Endothelial cell of umbilical vein (primary cell): ENCODE data around the gene GFOD1. TPM values are rescaled to one million over a fixed set of nuclear protein-coding genes. Genes with fewer than 3 reads are reported as not detected.

Experiments
- BruUV-seq: library from RNA; stranded (reverse); fragments of 400-500 nt; replicated peaks from 2 replicates; lab custom pipeline; 2021; lab: Mats Ljungman, UMichigan
- CTCF ChIA-PET: fragments of 300-600, 350-600 bp; sonication (Branson Sonifier 250); formaldehyde crosslinking; loops from one replicate; lab custom pipeline; 2021; ENCODE audit warnings: antibody characterized with exemption, inconsistent platforms; lab: Charles Lee
- POLR2A ChIA-PET: fragments of 300-600, 350-600 bp; sonication (Branson Sonifier 250); formaldehyde crosslinking; loops from one replicate; lab custom pipeline; 2021; ENCODE audit warnings: antibody characterized with exemption, inconsistent platforms; lab: Charles Lee
- DNase-seq: peaks from one replicate; pipeline ENCODE4 v3.0.0-alpha.2; 2011; ENCODE audit warnings: low read depth, low spot score
- FAIRE-seq: peaks from 2 replicates; lab custom pipeline; 2011; peaks lifted over from hg19 to GRCh38; lab: Jason Lieb, UNC
- H2AFZ ChIP-seq: 2 replicates; pipeline ENCODE4 v1.6.0; 2012; ENCODE audit warnings: low read depth, low read length, control low read depth, inconsistent platforms
- H3K27ac ChIP-seq: 2 replicates; pipeline ENCODE4 v1.5.1; 2011; ENCODE audit warnings: low read depth, mild to moderate bottlenecking, control low read depth, low read length, moderate library complexity; ENCODE audit not compliant: insufficient read depth
- H3K27me3 ChIP-seq, 2 experiments: 2 replicates each; pipeline versions ENCODE4 v1.6.0 to v1.6.1; 2011; ENCODE audit warnings: low read length in 2 of 2, mixed read lengths in 1 of 2; ENCODE audit not compliant: control insufficient read depth in 2 of 2, insufficient read depth in 2 of 2
- H3K36me3 ChIP-seq, 2 experiments: 2 replicates in 1 of 2; 3 replicates in 1 of 2; pipeline ENCODE4 v1.5.1; 2011; ENCODE audit warnings: low read length in 2 of 2, mild to moderate bottlenecking in 1 of 2, moderate library complexity in 1 of 2; ENCODE audit not compliant: control insufficient read depth in 2 of 2, insufficient read depth in 2 of 2; ENCODE audit errors: extremely low read depth in 1 of 2
- H3K4me1 ChIP-seq: 3 replicates; pipeline ENCODE4 v1.5.1; 2011; ENCODE audit warnings: mild to moderate bottlenecking, low read length; ENCODE audit not compliant: control insufficient read depth, insufficient read depth; ENCODE audit errors: extremely low read depth
- H3K4me2 ChIP-seq: 2 replicates; pipeline ENCODE4 v1.6.1; 2011; ENCODE audit warnings: low read length, control low read depth, mixed read lengths; ENCODE audit not compliant: insufficient read depth
- H3K4me3 ChIP-seq, 3 experiments: fragments of 200-600 bp in 1 of 3; sonication (generic), shearing (Covaris generic) in 1 of 3; replicated peaks in 1 of 3; 2 replicates each; pipeline ENCODE4 v1.5.1; 2011 to 2016; ENCODE audit warnings: control low read depth in 3 of 3, low read length in 3 of 3, mild to moderate bottlenecking in 2 of 3, inconsistent platforms in 1 of 3, low read depth in 1 of 3, moderate library complexity in 1 of 3; ENCODE audit not compliant: insufficient read depth in 1 of 3
- H3K79me2 ChIP-seq: 2 replicates; pipeline ENCODE4 v1.6.0; 2012; ENCODE audit warnings: low read length, inconsistent platforms; ENCODE audit not compliant: control insufficient read depth, insufficient read depth
- H3K9ac ChIP-seq: replicated peaks from 2 replicates; pipeline ENCODE3; 2011; ENCODE audit warnings: low read length, control low read depth; ENCODE audit not compliant: insufficient read depth; ENCODE audit errors: extremely low read depth
- H3K9me1 ChIP-seq: replicated peaks from 3 replicates; pipeline ENCODE4 v1.6.0; 2011; ENCODE audit warnings: mild to moderate bottlenecking, low read length; ENCODE audit not compliant: control insufficient read depth, insufficient read depth; ENCODE audit errors: extremely low read depth
- H3K9me3 ChIP-seq: replicated peaks from 2 replicates; pipeline ENCODE4 v1.5.1; 2012; ENCODE audit warnings: low read length, inconsistent platforms; ENCODE audit not compliant: control insufficient read depth, insufficient read depth
- H4K20me1 ChIP-seq: replicated peaks from 2 replicates; pipeline ENCODE3; 2011; ENCODE audit warnings: mild to moderate bottlenecking, low read length; ENCODE audit not compliant: control insufficient read depth, insufficient read depth; ENCODE audit errors: extremely low read depth
- EZH2 ChIP-seq: IDR thresholded peaks from 2 replicates; pipeline ENCODE4 v1.6.1; 2012; ENCODE audit warnings: borderline replicate concordance, low read depth, mild to moderate bottlenecking, moderate library complexity, low read length, inconsistent platforms; ENCODE audit not compliant: severe bottlenecking
- FOS ChIP-seq: IDR thresholded peaks from 2 replicates; pipeline ENCODE4 v1.6.1; 2011; ENCODE audit warnings: mild to moderate bottlenecking, low read length, moderate library complexity, borderline replicate concordance; ENCODE audit not compliant: insufficient read depth
- GATA2 ChIP-seq: IDR thresholded peaks from 2 replicates; pipeline ENCODE4 v1.7.0; 2011; ENCODE audit warnings: low read depth, mild to moderate bottlenecking, moderate library complexity, mixed read lengths, low read length; ENCODE audit not compliant: insufficient read length, insufficient read depth
- JUN ChIP-seq: IDR thresholded peaks from 2 replicates; pipeline ENCODE4 v1.6.1; 2011; ENCODE audit warnings: borderline replicate concordance, low read depth; ENCODE audit not compliant: insufficient read length, insufficient read depth
- MYC ChIP-seq: IDR thresholded peaks from one replicate; pipeline ENCODE4 v1.6.1; 2011; ENCODE audit warnings: mild to moderate bottlenecking, low read depth, low read length
- POLR2A ChIP-seq: IDR thresholded peaks from 2 replicates; pipeline ENCODE4 v1.6.1; 2012; ENCODE audit warnings: low read depth, mild to moderate bottlenecking, control low read depth, low read length
- POLR2AphosphoS5 ChIP-seq: IDR thresholded peaks from 2 replicates; pipeline ENCODE4 v1.6.1; 2012; ENCODE audit warnings: low read depth, mild to moderate bottlenecking, control low read depth, low read length, moderate library complexity; ENCODE audit not compliant: insufficient read depth
- dilution Hi-C: fragments of 300-500 bp; cut with MboI; formaldehyde crosslinking; loops from one replicate; pipeline ENCODE4 v1.15.0; 2019; ENCODE audit warnings: low sequenced_read_pairs; ENCODE audit not compliant: extremely low pct_ligation_motif_present
- intact Hi-C: fragments of 100-400 bp; cut with micrococcal nuclease; formaldehyde crosslinking; loops from one replicate; pipeline ENCODE4 v1.10.0; 2022
- polyA plus RNA-seq, 4 experiments: library from polyadenylated mRNA; depleted of rRNA in 3 of 4; stranded (reverse) in 3 of 4; unstranded in 1 of 4; fragments of >200 nt; gene quantifications; 2 replicates each; pipeline versions ENCODE4 v1.2.1 to v1.2.3, GENCODE V29; 2011 to 2012; ENCODE audit warnings: missing spikeins in 1 of 4
- total RNA-seq: library from RNA; stranded (reverse); gene quantifications from 2 replicates; pipeline ENCODE4 v1.2.3, GENCODE V29; 2021
- TF ChIP-seq, protein P1 (sequence below), 2 donors: IDR thresholded peaks; 1 replicate in 1 of 2; 2 replicates in 1 of 2; pipeline ENCODE4 v1.5.1; 2011; ENCODE audit warnings: low read length in 2 of 2, mild to moderate bottlenecking in 2 of 2, moderate library complexity in 2 of 2, control low read depth in 1 of 2, inconsistent platforms in 1 of 2, low read depth in 1 of 2; ENCODE audit not compliant: insufficient read depth in 1 of 2; ENCODE audit errors: extremely low read depth in 1 of 2
- TF ChIP-seq, protein P2 (sequence below): IDR thresholded peaks from 2 replicates; pipeline ENCODE4 v1.6.1; 2011; ENCODE audit not compliant: insufficient read depth, insufficient read length

Gene GFOD1
- total and polyA plus RNA-seq, 2 donors (not counting 3 experiments of a cell fraction or from before 2014, with no cell fraction given) = 12.1 to 24.1 TPM

DNA sequence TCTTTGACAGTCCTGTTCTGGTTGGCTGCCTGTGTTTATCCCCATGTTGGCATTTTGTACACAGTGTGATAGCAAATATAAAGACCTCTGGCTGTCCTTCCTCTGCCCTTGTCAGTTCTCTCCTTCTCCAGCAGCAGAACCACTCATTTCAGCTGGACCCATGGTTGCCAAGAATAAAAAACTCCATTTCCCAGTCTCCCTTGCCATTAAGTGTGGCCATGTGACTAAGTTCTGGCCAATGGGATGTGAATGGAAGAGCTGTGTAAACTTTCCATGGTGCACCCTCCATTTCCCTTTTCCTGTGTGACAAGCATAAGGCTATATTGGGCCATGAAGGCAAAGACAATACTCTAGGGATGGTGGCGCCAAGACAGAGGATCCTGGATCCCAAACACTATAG lies 80.6 kb downstream of the GFOD1 start:
- FAIRE-seq (no peak), DNase-seq (no peak)
- Histone ChIP-seq H3K27ac (no peak overlapping the region), H2AFZ (no peak overlapping the region), H3K4me2 (no peak overlapping the region), H3K9me3 (no peaks in the 10 kb centered on the region), H4K20me1 (no peaks in the 10 kb centered on the region), H3K9ac (no peak overlapping the region), H3K4me1 (peaks cover 20% of the 10 kb centered on the region), H3K9me1 (no peaks in the 10 kb centered on the region), H3K4me3 (no peak overlapping the region), H3K27me3 (no peaks in the 10 kb centered on the region), H3K79me2 (no peaks in the 10 kb centered on the region), H3K36me3 (no peaks in the 10 kb centered on the region)
- dilution Hi-C loops (no loop called here), intact Hi-C loops (no loop called here)
- TF ChIP-seq POLR2AphosphoS5 (no peak), EZH2 (no peak), GATA2 (no peak), MYC (no peak), FOS (no peak), POLR2A (no peak), JUN (no peak)
- TF ChIP-seq, protein P1, sequence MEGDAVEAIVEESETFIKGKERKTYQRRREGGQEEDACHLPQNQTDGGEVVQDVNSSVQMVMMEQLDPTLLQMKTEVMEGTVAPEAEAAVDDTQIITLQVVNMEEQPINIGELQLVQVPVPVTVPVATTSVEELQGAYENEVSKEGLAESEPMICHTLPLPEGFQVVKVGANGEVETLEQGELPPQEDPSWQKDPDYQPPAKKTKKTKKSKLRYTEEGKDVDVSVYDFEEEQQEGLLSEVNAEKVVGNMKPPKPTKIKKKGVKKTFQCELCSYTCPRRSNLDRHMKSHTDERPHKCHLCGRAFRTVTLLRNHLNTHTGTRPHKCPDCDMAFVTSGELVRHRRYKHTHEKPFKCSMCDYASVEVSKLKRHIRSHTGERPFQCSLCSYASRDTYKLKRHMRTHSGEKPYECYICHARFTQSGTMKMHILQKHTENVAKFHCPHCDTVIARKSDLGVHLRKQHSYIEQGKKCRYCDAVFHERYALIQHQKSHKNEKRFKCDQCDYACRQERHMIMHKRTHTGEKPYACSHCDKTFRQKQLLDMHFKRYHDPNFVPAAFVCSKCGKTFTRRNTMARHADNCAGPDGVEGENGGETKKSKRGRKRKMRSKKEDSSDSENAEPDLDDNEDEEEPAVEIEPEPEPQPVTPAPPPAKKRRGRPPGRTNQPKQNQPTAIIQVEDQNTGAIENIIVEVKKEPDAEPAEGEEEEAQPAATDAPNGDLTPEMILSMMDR (IDR thresholded peaks at IDR 0.05; ENCODE audit: extremely low read depth in 1 of 2, insufficient read depth in 1 of 2, low read depth in 1 of 2, low read length in 2 of 2) = no peak
- TF ChIP-seq, protein P2, sequence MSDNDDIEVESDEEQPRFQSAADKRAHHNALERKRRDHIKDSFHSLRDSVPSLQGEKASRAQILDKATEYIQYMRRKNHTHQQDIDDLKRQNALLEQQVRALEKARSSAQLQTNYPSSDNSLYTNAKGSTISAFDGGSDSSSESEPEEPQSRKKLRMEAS = no peak
- BruUV-seq = no TSS peak
- POLR2A ChIA-PET = no interaction called here
- CTCF ChIA-PET = interaction anchor here (1.4 kb wide), 1 partner anchor 168 kb away, joined by 5 read pairs; no protein-coding TSS in a partner anchor
